Measurements from ENCODE around the gene GPC3. TPM values are rescaled to one million over a fixed set of nuclear protein-coding genes. Genes with fewer than 3 reads are reported as not detected.
"Not testable (repeated sequence)": the region's sequence is repeated elsewhere in the genome, so short reads cannot be mapped to it uniquely, and the experiment has no call there.

Gene GPC3
- total RNA-seq, 1 donor from 2014 or later: 628 TPM

- no peaks in the 10 kb centered on the region for H3K9me3 Mint-ChIP-seq
- H3K36me3 Mint-ChIP-seq: peaks cover 22% of the 10 kb centered on the region
- no peak for TF ChIP-seq CTCF (conservative IDR thresholded peaks at IDR 0.05)
- DNase-seq (ENCODE audit: extremely low spot score, unreplicated experiment): no peak
- H3K27ac Mint-ChIP-seq: no peak overlapping the region
- no peak overlapping the region for H3K4me3 Mint-ChIP-seq
- H3K4me1 Mint-ChIP-seq (ENCODE audit: unreplicated experiment): peaks cover 15% of the 10 kb centered on the region
- H3K27me3 Mint-ChIP-seq: no peaks in the 10 kb centered on the region
Measured at GRCh38 chrX:133630362-133630761, 355.0 kb downstream of the GPC3 start.

- TF ChIP-seq CTCF (conservative IDR thresholded peaks at IDR 0.05): no peak
- peaks cover 6% of the 10 kb centered on the region for H3K9me3 Mint-ChIP-seq
- H3K4me1 Mint-ChIP-seq (ENCODE audit: unreplicated experiment): peaks cover 11% of the 10 kb centered on the region
- DNase-seq (ENCODE audit: extremely low spot score, unreplicated experiment): no peak
- no peak overlapping the region for H3K4me3 Mint-ChIP-seq
- peaks cover 26% of the 10 kb centered on the region for H3K36me3 Mint-ChIP-seq
- H3K27ac Mint-ChIP-seq: no peak overlapping the region
- H3K27me3 Mint-ChIP-seq: no peaks in the 10 kb centered on the region
Measured at GRCh38 chrX:133627673-133628072, 357.7 kb downstream of the GPC3 start.

GRCh38 chrX:133621384-133621783 is 364.0 kb downstream of the GPC3 start:
- not testable (repeated sequence) for H3K4me1 Mint-ChIP-seq (ENCODE audit: unreplicated experiment); DNase-seq (ENCODE audit: extremely low spot score, unreplicated experiment); H3K27me3 Mint-ChIP-seq; H3K27ac Mint-ChIP-seq; H3K4me3 Mint-ChIP-seq
- Mint-ChIP-seq H3K36me3 (peaks cover 12% of the 10 kb centered on the region), H3K9me3 (peaks cover 11% of the 10 kb centered on the region)

- no peaks in the 10 kb centered on the region for H3K27me3 Mint-ChIP-seq
- peaks cover 23% of the 10 kb centered on the region for H3K36me3 Mint-ChIP-seq
- H3K4me3 Mint-ChIP-seq: no peak overlapping the region
- peaks cover 7% of the 10 kb centered on the region for H3K9me3 Mint-ChIP-seq
- TF ChIP-seq CTCF (conservative IDR thresholded peaks at IDR 0.05): no peak
- no peak overlapping the region for H3K27ac Mint-ChIP-seq
- DNase-seq (ENCODE audit: extremely low spot score, unreplicated experiment): no peak
- H3K4me1 Mint-ChIP-seq (ENCODE audit: unreplicated experiment): peaks cover 8% of the 10 kb centered on the region
Measured at GRCh38 chrX:133611676-133612075, 373.7 kb downstream of the GPC3 start.

GRCh38 chrX:133610056-133610455 is 375.3 kb downstream of the GPC3 start:
- H3K36me3 Mint-ChIP-seq: peaks cover 19% of the 10 kb centered on the region
- H3K4me1 Mint-ChIP-seq (ENCODE audit: unreplicated experiment): peaks cover 8% of the 10 kb centered on the region
- DNase-seq (ENCODE audit: extremely low spot score, unreplicated experiment): no peak
- no peak overlapping the region for H3K27ac Mint-ChIP-seq
- TF ChIP-seq CTCF (conservative IDR thresholded peaks at IDR 0.05): no peak
- peaks cover 7% of the 10 kb centered on the region for H3K9me3 Mint-ChIP-seq
- H3K4me3 Mint-ChIP-seq: no peak overlapping the region
- H3K27me3 Mint-ChIP-seq: no peaks in the 10 kb centered on the region

- H3K9me3 Mint-ChIP-seq: peaks cover 6% of the 10 kb centered on the region
- no peak for DNase-seq (ENCODE audit: extremely low spot score, unreplicated experiment)
- peaks cover 8% of the 10 kb centered on the region for H3K4me1 Mint-ChIP-seq (ENCODE audit: unreplicated experiment)
- no peaks in the 10 kb centered on the region for H3K27me3 Mint-ChIP-seq
- no peak for TF ChIP-seq CTCF (conservative IDR thresholded peaks at IDR 0.05)
- no peak overlapping the region for H3K4me3 Mint-ChIP-seq
- peaks cover 10% of the 10 kb centered on the region for H3K36me3 Mint-ChIP-seq
- no peak overlapping the region for H3K27ac Mint-ChIP-seq
Measured at GRCh38 chrX:133609166-133609565, 376.2 kb downstream of the GPC3 start.

Data from type B pancreatic cell (in vitro differentiated cells).